IPS-11a (cell line): ENCODE measurements around the gene PRDM16.
A peak's percentile ranks its signal among the peaks of the same experiment; 100 is the strongest.

Experiments used
- H3K4me3 ChIP-seq: one replicate; pipeline ENCODE4 v1.5.1; 2013; ENCODE audit warnings: low read depth, low read length, control low read depth

Gene PRDM16

DNA sequence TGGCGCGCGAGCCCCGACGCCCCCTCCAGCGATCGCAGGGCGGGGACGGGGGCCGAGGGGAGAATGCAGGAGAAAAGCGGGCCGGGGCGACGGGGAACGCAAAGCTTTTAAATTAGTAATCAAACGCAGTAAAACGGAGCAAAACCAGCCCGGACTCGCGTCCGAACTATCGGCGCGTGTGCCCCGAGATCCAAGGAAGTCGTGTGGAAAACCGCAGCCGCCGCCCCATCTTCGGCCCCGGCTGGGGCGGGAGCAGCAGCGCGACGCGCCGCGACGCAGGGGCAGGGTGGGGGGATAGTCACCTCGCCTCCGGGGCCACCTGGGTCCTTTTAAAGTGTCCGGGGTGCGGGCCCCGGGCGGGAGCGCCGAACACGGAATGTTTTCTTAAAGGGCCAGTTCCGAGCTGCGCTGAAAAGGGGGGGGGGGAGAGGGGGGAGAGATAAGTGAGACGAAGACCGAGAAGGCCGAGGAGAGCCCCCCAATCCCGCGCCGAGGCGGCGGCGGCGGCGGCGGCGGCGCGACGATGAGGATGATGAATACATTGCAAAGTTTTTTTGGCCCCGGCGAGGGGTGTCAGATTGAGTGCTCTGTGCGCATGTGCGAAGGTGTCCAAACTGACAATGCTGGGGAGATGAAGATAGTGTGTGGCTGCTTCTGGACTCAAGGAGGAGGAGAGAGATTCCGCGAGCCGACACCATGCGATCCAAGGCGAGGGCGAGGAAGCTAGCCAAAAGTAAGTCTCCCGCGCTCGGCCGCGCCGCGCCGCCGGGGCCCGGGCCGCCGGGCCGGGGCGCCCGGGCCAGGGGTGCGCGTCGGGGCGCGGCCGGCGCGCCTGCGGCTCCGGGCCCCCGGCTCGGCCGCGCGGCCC lies at the start of gene PRDM16:
TSS of gene PRDM16 (plus strand) at position 640 of the 868 bp plus-strand sequence. CDS start at position 697, 57 bp downstream.
- H3K4me3 ChIP-seq, result peak within 1 kb of the TSS; percentile 17

DNA sequence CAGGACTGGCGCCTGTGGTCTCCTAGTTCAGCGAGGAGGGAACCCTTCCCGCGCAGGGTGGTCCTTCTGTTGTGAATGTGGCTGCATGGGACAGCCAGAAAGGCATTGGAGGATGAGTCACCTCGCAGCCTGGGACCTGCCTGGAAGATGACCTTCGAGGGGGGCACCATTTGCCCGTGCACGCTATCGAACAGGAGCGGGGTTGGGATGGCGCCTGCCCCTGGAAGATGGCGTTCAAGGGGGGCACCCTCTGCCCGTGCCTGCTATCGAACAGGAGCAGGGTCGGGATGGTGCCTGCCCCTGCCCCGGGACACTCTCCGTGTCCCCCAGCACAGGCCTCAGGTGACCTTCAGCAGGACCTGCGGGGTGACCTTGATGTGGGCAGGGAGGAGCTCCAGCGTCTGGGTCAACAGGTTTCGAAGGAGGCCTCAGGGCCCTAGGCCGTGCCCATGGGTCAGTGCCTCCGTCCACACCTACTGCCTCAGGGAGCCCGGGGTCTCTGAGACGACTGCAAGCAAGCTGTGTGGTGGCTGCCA lies 49.4 kb upstream of the PRDM16 start:
- H3K4me3 ChIP-seq, result no peak overlapping the region

DNA sequence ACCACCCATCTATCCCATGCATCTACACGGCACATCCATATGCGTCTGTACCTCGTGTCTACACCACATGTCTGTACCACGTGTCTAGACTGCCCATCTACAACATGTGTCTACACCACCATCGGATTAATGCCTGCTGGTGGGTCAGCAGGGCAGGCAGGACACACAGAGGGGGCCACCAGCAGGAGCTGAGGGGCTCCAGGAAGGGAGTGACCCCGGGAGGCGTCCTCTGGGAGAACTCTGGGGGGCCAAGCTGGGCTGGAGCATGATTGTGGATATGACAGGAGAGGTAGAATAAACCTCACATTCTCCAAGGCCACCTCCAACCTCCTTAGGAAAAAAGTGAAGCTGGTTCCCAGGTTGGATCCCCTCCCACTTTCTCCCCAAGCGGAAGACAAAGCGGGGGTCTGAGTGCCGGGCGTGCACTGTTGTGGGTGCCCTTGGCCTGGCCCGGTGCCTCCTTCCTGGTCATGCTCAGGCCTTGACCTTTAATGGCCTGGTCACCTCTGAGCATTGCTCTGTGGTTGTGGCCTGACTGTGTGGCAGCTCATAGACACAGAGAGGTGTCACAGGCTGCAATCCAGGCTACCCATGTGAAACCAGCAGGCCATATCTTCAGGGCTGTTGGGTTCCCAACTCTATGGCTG lies 48.6 kb upstream of the PRDM16 start:
- no peak overlapping the region for H3K4me3 ChIP-seq

DNA sequence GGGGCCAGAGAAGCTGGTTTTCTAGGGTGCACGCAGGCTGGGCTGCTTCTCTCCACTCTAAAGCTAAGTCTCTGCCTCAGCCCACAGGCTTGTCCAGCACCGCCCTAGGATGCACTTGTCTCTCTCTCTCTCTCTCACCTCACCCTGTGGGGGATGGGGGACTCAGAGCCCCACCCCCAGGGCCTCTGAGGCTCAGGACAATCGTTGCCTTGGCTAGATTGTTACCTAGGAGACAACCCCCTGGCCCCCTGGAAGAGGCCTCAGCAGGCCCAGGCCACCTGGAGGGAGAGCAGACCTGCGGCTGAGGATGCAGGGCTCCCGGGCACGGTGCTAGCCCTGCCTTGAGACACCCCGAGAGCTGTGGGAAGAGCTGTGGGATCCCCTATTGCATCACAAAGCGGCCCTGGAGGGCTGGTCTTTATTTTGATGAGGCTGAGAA lies 47.8 kb upstream of the PRDM16 start, which contains the start of gene ACTRT2:
TSS of gene ACTRT2 (plus strand) at position 235 of the 439 bp plus-strand sequence. CDS start 220 bp downstream, outside the sequence.
- H3K4me3 ChIP-seq, result no peak within 1 kb of the TSS

DNA sequence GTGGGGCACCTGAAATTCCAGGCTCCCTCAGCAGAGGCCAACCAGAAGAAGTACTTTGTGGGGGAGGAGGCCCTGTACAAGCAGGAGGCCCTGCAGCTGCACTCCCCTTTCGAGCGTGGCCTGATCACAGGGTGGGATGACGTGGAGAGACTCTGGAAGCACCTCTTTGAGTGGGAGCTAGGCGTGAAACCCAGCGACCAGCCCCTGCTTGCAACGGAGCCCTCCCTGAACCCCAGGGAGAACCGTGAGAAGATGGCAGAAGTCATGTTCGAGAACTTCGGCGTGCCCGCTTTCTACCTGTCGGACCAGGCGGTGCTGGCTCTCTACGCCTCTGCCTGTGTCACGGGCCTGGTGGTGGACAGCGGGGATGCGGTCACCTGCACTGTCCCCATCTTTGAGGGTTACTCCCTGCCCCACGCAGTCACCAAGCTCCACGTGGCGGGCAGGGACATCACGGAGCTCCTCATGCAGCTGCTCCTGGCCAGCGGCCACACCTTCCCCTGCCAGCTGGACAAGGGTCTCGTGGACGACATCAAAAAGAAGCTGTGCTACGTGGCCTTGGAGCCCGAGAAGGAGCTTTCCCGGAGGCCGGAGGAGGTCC lies 47.1 kb upstream of the PRDM16 start:
- H3K4me3 ChIP-seq, result no peak overlapping the region

DNA sequence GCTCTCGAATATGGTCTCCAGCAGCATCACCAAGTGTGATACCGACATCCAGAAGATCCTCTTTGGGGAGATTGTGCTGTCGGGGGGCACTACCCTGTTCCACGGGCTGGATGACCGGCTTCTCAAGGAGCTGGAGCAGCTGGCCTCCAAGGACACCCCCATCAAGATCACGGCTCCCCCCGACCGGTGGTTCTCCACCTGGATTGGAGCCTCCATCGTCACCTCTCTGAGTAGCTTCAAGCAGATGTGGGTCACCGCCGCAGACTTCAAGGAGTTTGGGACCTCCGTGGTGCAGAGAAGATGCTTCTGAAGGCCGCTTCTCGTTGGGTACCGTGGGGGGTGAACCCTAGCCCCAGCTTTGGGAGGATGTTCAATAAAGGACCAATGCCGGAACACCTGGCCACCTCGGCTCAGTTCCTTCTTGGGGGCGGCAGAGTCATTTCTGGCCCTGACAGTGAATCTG lies 46.5 kb upstream of the PRDM16 start:
- H3K4me3 ChIP-seq, result no peak overlapping the region

DNA sequence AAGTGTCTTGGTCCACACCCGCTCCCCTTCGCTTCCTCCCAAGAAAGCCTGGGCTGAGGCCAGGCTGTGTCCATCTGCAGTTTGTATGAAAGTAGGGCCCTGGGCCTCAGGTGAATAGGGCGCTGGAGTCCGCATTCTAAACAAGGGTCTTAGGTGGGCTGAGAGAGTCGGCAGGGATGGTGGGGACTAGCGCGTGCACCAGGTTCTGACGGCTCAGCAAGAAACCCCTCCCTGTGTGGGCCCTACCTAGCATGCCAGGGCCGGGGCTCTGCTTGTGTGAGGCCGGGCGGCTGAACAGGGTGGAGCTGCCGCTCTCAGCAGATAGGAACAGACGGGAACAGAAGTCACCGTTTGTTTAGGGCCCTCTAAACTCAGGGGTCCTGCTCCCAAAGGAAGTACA lies 46.0 kb upstream of the PRDM16 start:
- H3K4me3 ChIP-seq, result no peak overlapping the region

DNA sequence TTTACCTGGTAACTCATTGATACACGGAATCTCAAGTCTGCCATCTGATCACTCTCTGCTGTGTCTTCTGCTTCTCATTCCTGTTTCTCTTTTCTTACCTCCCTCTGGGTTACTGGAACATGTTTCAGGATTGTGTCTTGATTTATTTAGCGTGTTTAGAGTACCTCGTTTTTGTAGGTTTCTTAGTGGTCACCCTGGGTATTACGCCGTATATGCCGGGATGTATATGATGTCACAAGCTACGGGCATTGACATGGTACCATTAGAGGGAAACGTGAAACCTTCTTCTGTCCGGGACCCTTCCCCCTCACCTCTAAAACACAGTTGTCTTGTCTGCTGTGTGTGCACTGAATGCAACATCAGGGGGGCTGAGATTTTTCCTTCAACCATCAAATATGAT lies 45.0 kb upstream of the PRDM16 start:
- H3K4me3 ChIP-seq, result no peak overlapping the region

DNA sequence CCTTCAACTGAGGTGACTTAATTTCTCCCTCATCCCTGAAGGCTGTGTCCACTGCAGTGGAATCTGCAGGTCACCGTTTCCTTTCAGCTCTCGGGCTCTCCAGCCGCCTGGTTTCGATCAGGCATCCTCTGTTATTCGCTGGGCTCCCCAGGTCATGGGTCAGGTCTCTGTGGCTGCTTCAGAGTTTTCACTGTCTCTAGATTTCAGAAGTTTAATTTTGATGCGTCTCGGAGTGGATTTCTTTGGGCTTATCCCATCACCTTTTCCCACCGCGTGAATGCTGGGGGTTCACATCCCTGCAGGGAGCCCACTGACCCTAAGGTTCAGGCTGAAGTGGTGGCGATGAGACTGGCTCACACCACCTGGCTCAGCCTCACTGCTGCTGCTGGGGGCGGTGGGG lies 44.4 kb upstream of the PRDM16 start:
- H3K4me3 ChIP-seq, result no peak overlapping the region

DNA sequence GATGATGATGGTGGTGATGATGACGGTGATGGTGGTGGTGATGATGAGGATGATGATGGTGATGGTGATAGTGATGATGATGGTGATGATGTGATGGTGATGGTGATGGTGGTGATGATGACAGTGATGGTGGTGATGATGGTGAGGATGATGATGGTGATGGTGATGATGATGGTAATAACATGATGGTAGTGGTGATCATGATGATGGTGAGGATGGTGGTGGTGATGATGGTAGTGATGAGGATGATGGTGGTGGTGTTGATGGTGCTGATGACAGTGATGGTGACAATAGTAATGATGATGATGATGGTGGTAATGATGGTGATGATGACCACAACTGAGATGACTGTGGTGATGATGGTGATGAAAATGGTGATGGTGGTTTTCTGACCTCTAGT lies 42.9 kb upstream of the PRDM16 start:
- no peak overlapping the region for H3K4me3 ChIP-seq

DNA sequence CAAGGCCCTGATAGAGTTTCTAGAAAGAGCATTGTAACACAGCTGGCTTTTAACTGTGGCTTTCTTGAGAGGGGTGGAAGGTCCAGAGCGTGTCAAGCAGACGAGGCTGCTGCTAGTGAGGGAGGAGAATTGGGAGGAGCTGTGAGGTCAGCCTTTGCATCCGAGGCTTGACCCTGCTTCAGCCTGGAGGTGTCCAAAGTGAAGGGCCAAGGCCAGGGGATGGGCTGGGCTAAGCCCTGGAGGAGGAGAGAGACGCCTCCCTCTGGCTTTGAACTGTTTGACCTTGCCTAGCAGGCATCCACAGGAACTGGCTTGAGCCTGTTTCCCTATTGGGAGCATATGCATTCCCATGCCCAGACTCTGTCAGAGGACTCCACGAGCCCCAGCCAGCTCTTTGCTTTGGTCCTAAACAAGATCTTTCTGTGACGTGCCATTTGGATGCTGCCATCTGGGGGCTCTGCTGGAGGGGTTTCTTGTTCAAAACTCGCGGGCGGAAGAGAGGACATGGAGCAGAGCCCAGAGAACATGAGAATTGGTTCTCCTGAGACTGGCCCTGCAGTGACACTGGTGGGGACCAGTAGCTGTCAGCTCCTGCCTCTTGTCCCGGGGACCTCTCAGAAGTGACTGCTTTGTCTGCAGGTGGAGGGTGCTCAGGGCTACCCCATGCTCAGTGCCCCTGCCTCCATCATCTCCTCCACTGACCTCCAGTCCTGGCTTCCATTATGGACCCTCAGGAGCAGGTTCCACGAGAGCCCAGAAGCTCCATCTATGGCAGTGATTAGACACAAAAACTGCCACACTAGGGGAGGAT lies 42.2 kb upstream of the PRDM16 start:
- H3K4me3 ChIP-seq, result no peak overlapping the region

DNA sequence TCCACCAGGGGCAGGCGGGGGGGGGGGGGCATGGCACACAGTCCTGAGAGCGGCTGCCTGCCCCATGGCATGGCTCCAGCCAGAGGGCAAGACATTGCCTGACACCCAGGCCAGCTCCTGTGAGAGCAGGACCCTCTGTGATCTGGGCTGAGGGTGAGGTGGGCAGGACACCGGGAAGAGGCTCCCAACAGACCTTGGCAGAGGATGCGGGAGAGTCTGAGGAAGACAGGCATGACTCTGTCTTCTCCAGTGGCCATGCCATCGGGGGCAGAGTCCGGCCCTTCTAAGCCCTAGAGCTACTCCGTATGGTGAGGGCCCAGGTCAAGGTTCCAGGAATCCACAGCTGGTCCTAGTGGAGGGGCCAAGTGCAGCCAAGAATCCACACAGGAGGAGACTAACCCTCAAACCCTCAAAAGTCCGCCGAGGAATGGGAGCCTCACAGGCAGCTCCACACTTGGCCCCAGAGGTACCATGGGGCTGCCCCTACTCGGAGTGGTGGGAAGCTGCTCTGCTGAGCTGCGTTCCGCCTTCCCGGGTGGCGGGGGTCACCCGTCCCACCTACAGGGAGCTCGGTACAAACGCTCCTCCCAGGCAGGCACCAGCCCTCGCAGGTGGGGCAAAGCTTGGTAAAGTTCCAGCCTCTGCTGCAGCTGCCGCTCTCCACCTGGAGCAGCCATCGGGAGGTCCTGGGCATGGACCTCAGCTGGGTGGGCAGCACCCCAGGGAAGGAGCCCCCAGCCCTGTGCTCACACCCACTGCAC lies 41.2 kb upstream of the PRDM16 start:
- no peak overlapping the region for H3K4me3 ChIP-seq

DNA sequence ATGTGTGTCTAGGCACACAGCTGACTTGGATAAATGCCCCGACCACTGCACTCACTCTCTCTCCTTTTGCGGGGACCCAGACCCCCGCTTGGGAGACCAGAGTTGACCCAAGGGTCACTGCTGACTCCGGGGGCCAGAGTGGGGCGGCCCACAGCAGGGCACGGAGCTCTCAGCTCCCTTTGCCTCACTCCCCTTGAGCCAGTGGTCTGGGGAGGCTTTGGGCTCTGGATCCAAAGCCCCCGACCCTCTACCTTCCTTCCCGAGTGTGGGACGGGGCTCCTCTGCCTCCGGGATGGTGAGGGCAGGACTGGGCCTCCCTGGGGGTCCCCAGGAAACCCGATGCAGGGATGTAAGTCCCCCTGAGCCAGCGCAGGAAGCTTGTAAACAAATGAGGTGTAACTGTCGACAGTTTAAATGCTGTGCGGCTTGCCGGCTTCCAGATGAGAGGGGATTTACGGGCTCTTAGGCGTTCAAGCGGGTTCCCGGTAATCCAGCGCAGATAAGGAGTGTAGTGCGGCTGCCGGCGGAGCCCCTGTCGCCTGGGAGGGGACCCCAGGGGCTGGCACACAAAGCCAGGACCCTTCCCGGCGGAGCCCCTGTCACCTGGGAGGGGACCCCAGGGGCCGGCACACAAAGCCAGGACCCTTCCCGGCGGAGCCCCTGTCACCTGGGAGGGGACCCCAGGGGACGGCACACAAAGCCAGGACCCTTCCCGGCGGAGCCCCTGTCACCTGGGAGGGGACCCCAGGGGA lies 40.3 kb upstream of the PRDM16 start:
- H3K4me3 ChIP-seq, result no peak overlapping the region

DNA sequence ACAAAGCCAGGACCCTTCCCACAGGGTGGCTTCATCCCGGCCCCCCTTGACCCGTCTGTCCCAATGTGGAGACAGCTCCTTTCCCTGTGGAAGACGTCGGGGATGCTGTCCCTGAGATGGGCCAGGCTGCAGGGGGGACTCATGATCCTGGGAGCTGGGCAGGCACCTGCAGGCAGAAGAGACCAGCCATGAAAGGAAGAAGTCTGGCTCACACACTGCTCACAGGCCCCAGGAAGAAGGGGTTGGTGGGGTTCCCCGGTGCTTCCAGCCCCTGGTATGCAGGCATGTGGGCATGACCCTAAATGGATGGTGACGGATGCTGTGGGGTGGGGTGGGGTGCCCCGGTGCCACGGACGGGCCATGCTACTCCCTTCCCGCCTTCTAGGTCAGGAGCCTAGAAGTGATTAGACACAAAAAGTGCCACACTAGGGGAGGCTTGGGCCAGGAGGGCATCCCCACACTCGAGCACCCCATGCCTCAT lies 39.5 kb upstream of the PRDM16 start:
- H3K4me3 ChIP-seq, result no peak overlapping the region

DNA sequence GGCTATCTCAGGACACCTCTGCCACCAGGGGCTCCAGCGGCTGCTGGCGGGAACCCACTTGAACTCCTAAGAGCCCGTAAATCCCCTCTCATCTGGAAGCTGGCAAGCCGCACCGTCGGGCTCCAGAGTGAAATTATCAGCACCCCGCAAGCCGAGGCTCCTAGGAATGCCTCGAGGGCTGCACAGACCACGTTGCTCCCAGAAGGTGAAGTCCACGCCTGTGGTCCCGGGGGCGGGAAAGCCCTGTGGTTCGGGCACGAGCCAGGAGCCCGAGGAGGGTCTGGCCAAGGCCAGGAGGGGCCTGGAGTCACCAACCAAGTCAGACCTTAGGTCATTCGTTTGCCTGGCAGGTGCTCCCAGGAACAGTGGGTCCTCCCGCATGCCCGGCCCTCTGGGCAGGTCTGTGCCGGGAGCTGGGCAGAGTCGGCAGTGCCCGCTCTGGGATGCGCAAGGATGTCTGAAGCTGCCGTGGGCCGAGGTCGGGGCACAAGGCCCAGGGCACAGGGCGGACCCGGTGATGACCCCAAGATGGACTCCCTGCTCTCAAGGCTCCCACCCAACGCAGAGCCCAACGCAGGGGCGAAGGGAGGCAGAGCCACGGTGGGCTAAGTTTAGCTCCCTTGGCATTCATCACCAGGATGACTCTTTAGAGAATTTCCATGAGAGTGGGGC lies 38.9 kb upstream of the PRDM16 start:
- no peak overlapping the region for H3K4me3 ChIP-seq

DNA sequence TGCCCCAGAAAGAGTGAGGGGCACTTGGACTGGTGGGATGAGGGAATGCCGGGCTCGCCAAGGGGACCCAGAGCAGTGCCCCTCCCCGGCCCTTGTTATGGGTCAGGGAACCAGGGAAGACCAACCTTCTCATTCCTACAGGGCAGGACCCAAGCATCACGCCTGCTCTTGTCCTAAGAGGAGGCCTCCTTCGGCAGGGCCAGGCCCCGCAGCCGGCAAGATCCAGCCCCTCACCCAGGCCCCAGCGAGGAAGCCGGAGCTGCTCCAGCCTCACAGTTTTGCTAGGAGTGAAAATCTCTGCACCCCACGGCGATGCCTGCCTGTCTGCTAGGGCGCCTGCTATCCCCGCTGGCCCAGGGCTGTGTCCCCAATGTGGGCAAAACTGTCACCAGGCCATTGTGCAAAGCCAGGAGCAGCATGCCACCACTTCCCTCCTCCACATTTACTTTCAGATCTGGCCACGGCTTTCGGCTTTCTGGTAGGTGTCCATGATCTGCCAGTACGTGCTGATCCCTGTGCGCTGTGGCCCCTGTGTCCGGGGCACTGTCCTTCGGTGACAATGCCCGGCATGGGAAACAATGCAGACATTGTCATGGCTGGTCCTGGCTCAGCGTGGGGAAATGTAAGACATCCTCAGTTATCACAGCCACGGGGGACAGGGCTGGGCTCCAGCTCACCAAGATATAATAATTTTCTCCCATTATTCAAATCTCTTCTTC lies 38.2 kb upstream of the PRDM16 start:
- H3K4me3 ChIP-seq, result no peak overlapping the region

DNA sequence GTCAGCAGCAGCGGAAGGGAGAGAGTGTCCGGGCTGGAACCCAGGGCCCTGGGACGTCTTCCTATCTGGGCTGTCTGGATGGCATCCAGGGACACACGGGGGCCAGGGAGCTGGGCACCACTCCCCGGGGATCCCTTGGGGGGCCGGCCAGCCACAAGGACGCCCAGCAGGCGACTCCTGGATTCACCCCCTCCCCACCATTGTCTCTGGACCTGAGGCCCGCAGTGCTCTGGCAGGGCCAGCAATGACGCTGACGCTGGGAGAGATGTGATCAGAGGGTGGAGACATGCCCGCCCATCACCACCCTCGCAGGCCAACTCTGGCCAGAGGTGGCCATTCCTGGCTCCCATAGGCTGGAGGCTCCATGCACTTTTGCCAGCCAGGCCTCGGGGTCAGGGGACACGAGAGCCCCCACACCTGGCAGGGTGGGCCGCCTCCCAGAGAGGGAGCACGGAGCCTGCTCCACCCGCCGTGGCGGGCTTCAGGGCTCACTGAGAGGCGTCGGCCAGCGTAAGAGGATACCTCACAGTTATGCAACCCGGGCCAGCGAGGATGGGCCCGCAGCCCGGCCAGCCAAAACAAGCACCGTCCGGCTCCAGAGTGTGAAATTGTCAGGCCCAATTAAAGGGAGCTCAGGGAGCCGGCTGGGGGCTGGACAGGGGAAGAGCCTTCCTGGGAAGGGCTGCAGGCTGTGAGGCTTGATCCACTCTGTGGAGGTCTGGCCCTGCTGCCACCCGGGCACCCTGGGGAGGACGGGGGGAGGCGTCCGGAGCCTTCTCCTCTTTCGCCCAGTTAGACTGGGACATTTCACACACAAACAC lies 37.4 kb upstream of the PRDM16 start:
- H3K4me3 ChIP-seq, result no peak overlapping the region
